Activated T-cell treated with anti-CD3 and anti-CD28 coated beads, Interleukin-2, amount 50 U/mL, for 48 hours (primary cell): ENCODE data around the gene GFER.
"Not testable (repeated sequence)": the region's sequence is repeated elsewhere in the genome, so short reads cannot be mapped to it uniquely, and the experiment has no call there.

ENCODE experiments used
- DNase-seq, 2 experiments: peaks; one replicate each; pipeline ENCODE4 v3.0.0-alpha.2; 2020

GFER gene

DNA sequence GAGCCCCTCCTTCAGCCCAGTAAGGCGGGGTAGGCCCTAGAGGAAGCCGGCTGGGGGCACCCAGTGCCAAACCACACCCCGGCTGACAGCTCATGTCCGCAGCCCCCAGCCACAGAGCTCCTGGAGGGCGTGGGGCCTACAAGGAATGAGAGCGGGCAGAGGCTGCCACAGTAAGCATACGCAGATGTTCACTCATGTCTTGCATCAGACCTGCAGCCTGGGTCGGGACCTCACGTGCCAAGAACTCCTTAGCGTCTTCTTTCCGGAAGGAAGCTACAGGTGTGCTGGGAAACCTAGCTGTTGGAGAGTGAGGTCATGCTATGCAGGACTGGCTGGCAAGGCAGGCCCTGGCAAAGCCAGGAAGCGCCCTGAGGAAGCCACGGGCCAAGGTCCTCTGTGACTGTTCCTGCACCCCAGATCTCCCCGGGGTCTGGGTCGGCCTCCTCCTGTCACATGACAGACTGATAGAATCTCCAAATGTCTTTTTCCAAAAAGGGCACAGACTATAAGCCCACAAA, 24.1 kb downstream of the GFER start:
- peak; percentile 50 to 57 for DNase-seq

DNA sequence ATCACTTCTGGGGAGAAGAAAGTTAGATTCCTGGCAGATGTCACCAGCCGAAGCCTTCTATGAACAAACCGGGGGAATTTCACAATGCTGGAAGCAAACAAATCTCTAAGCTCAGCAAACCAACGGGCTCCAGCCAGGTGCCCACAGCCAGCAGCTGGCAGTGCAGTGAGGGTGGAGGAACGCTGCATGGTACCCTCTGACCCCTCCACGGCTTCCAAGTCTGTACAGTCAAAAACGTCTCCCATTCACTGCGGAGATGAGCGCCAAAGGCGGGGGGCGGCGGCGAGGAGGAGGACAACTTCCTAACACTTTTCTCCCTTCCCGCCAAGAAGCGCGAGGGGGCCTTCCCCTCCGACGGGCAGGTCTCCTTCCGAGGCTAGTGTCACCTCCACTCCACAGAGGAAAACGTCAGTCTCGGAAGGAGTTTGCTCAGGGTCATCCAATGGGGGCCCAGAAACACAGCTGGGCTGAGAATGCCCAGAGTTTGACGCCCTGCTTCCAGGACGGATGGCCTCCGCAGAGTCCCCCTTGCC, 24.7 kb downstream of the GFER start:
- peak; percentile 67 to 69 for DNase-seq

DNA sequence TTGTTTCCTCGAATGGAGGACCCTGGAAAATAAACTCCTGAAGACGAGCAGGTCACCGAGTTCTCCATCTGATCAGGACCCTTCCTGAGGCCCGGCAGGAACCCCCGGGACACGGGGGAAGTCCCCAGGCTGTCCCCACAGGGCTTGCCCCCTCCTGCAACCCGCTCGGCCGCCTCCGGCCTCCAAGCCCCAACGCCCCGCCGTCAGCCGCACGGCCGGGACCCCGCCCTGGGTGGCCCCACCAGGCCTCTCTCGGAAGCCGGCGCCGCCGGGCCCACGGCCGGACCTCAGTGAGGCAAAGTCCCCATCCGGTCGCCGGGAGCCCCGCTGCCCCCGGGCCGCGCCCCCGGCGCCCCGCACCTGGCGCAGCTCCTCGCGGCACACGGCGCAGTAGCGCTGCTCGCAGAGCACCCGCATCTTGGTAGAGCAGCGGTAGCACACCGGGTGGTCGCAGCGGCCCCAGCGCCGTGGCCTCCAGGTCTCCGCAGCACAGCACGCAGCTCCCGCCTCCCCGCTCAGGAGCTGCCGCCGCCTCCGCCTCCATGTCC, 25.2 kb downstream of the GFER start:
- peak in 1 of 2 experiments; percentile 57 for DNase-seq

DNA sequence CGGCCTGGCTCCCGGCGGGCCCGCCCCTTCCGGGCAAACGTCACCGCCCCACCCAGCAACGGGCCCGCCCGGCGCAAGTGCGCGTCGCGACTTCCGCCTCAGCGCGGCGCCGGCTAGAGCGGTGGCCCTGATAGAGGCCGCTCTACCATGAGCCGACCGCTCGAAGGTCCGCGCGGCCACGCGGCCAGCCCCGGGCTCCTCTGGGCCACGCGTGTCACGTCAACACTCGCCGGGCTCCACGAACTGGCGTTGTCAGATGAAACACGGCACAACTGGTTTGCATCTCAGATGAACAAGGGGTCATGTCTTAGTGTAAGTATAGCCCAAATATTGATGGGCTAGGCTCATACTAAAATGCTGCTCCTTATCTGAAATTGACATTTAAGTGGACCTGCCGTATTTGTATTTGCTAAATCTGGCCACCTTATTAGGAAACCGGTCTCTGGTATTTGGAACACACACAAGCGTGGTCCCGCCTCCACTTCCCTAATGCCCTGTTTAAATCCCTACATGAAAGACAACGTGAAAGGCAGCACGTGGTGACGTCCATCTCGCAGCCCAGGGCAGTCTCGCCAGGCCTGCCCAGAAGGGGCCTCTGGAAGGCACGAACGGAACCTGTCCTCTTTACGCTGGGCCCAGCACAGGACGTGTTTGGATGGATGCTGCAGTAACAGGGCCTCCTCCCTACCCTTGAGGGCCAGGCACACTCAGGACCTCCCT, 26.0 kb downstream of the GFER start, which contains the start of gene ZNF598:
Gene ZNF598 (minus strand): TSS at position 31 of the 720 bp plus-strand sequence.
- DNase-seq = peak; percentile 83 to 86

DNA sequence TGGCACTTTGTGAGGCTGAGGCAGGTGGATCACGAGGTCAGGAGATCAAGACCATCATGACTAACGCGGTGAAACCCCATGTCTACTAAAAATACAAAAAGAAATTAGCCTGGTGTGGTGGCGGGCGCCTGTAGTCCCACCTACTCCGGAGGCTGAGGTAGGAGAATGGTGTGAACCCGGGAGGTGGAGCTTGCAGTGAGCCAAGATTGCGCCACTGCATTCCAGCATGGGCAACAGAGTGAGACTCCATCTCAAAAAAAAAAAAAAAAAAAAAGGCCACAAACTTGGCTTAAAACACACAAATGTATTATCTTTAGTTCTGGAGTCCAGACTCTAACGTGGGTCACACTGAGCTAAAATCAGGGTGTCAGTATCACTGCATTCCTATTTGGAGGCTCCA, 27.7 kb downstream of the GFER start:
- DNase-seq = not testable (repeated sequence)

DNA sequence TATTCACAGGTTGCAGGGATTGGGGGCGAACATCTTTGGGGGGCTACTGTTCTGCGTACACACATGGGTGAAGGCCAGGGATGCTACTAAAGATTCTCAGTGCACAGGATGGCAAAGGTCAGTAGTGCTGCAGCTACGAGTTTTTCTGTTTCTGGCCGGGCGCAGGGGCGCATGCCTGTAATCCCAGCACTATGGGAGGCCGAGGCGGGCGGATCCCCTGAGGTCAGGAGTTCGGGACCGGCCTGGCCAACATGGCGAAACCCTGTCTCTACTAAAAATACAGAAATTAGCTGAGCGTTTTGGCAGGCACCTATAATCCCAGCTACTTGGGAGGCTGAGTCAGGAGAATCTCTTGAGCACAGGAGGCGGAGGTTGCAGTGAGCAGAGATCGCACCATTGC, 29.5 kb downstream of the GFER start:
- no peak for DNase-seq

DNA sequence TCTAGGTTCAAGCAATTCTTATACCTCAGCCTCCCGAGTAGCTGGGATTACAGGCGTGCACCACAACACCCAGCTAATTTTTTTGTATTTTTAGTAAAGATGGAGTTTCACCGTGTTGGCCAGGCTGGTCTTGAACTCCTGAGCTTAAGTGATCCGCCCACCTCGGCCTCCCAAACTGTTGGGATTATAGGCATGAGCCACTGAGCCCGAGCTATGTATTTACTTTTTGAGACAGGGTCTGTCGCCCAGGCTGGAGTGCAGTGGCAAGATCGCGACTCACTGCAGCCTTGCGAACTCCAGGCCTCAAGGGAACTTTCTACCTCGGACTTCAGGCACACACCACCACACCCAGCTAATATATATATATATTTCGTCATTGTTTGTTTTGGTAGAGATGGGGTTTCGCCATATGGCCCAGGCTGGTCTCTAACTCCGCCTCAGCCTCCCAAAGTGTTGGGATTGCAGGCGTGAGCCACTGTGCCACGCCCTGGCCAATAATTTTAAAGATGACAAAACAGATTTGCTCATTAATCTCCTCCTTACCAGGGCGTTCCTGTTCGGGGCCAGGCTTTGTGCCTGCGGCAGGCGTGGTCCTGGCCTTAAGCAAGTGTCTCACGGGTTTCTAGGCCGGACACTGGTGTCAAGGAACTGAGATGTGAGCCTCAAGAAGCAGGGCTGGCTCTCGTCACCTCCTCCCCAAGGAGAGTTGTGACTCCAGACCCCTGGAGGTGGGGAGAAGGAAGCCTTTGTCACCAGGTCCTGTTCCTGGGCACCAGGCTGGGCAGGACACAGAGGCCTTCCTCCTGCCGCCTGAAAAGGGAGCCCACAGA, 31.3 kb downstream of the GFER start:
- no peak for DNase-seq

DNA sequence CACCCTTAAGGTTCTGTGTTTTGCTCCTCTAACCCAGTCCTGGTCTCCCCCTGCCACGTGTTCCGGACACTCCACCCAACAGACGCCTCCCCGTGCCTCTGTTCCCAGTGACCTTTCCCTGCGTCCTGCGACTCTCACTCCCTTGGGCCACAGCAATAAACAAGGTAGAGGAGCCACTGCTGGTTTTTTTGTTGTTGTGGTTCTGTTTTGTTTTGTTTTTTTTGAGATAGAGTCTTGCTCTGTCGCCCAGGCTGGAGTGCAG, 31.9 kb downstream of the GFER start:
- no peak for DNase-seq

DNA sequence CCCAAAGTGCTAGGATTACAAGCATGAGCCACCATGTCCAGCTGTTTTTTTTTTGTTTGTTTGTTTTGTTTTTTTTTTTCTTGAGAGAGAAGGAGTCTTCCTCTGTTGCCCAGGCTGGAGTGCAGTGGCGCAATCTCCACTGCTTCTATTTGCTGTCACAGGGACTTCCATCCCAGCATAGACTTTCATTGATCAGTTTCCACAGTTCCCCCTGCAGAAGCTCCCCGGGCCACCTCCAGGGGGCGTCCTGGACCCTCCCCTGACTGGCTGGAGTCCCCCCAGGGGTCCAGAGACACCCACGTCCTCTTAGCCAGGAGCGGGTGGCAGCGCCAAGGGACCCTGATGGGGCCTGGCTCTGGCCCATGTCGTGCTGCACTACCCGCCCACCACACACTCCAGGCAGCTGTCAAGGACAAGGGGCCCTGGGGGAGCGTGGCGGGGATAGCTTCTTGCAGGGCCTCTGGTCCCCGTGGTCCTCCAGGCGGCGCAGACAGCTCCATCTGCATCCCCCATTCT, 32.5 kb downstream of the GFER start:
- peak; percentile 49 to 55 for DNase-seq

DNA sequence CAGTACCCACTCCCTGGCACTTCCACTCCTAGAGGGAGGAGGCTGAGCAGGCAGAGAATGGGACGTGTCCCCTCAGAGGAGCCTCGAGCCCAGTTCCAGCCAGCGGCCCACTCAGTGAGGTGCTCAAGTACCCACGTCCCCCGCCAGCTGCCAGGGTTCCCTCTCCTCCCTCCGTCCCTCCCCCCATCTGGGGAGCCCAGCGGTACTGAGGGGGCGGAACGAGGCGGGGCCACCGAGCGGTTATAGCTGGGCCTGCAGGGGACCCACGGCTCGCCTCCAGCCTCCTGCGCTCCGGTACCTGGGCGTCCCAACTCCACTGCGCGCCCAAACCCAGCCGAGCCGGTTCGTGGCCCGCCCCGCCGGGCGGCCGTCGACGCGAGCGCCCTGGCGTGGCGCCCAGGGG, 35.5 kb downstream of the GFER start, which contains the start of gene NPW:
Gene NPW (plus strand): TSS at position 268 of the 403 bp plus-strand sequence.
- peak; percentile 50 to 62 for DNase-seq

DNA sequence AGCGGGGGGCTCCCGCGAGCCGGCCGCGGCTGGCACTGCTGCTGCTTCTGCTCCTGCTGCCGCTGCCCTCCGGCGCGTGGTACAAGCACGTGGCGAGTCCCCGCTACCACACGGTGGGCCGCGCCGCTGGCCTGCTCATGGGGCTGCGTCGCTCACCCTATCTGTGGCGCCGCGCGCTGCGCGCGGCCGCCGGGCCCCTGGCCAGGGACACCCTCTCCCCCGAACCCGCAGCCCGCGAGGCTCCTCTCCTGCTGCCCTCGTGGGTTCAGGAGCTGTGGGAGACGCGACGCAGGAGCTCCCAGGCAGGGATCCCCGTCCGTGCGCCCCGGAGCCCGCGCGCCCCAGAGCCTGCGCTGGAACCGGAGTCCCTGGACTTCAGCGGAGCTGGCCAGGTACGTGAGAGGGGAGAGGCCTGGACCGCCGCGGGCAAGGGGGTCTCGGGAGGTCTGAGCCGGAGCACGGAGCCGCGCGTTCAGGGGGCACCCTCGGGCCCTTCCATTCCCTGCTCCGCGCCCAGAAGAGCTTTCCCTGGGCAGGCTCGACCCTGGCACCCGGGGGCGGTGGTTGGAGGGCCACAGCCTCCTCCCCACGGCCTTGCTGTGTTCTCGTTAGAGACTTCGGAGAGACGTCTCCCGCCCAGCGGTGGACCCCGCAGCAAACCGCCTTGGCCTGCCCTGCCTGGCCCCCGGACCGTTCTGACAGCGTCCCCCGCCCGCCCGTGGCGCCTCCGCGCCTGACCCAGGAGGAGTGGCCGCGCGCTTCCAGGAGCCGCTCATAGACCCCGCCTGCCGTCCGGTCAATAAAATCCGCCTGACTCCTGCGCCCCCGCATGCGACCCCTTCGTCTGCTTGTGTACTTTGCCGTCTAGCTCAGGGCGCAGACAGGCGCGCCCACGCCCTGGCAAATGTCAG, 36.2 kb downstream of the GFER start:
- peak in 1 of 2 experiments; percentile 33 for DNase-seq

DNA sequence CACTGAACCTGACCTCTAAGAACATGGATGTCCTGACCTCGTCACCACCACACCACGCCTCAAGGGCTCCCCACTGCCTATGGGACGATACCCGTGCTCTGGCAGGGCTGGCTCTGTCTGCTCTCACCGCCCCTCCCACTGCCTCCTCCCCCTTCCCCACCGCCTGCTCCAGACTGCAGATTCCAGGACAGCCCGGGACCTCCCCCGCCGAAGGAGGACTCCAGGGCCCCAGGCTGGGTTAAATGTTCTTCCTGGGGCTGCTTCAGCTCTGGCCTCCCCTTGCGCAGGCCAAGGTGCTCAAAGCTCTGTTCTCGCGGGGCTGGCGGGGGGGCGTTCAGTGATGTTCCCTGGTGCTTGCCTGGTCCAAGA, 38.7 kb downstream of the GFER start:
- DNase-seq = no peak

DNA sequence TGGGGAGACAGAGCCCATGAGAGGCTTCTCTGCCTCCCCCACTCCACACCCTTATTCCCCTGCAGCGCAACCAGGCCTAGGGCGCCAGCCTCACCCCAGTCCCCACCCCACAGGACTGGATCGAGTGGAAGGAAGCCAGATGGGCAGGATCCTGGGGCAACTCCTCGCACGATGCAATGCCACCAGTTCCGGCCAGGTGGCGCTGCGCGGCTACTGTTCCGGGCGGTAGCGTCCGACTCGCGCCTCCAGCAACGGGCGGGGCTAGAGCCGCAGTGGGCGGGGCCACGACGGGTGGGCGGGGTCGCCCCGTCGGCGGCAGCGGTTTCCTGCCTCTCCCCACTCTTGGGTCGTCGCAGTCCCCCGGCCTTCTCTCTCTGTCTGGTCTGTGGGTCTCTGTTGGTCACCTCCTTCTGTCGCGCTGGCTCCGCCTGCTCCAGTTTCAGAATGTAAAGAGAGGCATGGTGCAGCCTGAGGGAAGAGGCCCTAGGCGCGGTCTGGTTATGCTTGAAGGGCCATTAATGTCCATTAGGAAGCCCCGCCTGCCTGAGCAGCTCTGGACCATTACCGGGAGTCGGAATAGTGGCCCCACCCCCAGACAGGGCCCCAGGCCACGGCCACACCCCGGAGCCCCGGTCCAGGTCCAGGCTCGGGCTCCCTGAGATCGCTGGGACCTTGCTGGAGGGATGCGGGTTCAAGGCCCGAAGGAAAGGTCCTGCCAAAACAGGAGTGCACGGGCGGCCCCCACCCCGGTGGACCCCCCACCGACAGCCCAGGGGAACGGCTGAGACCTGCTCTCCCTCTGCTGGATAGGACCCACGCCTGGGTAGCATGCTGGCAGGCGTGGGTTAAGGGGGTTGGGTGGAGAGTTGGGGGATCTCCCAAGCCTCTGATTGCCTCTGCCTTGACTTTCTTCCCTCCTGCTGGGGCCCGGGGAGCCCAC, 39.4 kb downstream of the GFER start:
- peak; percentile 99 for DNase-seq

DNA sequence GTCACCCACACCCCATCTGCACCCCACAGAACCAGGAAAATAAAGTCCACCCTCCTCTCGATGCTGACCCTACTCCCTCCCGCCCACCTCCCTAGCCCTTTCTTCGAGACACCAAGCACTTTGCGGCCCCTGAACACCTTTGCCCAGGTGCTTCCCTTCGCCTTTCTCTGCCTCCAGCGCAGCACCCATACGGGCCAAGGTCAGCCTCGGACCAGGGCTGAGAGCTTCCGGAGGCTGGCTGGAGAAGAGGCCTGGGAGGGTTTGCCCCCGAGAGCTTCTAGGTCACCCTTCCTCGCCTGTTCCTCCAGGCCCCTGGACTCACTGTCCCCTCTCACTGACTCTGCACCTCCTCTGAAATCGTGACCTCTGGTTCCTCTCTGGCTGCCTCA, 40.0 kb downstream of the GFER start:
- no peak for DNase-seq

DNA sequence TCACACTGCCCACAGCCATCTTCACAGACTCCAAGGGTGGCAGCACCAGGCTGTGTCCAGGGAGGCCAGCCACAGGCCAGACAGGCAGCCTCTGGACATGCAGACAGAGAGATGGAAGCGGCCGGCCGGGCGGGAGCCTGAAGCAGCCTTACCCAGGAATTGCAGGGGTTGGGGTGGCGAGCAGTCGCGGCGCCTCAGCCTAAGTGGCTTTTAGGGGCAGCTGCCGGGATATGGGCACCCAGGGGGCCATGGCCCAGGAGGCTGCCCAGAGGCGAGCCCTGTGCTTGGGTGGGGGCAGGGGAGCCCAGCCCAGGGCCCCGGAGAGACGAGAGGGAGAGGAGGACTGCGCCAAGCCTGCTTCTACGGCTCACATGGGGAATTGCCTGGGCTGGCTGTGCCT, 41.3 kb downstream of the GFER start:
- DNase-seq = no peak

DNA sequence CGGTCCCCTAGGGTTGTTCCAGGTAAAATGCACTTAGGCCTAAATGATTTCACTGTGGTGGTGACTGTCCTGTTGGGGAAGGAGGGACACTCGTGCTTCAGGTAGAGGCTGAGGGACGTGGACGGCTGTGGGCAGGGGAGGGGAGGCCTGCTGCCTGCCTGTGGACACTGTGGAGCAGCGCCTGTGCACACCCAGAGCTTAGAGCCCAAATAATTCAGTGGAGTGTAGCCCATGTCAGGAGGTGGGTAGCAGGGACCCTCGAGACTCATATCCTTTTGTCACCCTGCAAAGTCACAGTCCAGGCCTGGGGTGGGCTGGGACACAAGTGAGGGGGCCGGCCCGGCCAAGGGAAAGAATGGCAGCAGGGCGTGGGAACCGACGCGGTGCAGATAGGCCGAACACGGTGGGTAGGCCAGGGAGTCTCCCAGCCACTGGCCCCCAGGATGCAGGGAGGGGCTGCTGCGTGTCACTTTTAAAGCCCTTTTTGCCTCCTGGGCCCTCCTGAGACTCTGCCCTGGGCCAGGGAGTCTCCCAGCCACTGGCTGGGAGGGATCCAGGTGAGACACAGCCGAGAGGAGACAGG, 42.0 kb downstream of the GFER start:
- no peak for DNase-seq

DNA sequence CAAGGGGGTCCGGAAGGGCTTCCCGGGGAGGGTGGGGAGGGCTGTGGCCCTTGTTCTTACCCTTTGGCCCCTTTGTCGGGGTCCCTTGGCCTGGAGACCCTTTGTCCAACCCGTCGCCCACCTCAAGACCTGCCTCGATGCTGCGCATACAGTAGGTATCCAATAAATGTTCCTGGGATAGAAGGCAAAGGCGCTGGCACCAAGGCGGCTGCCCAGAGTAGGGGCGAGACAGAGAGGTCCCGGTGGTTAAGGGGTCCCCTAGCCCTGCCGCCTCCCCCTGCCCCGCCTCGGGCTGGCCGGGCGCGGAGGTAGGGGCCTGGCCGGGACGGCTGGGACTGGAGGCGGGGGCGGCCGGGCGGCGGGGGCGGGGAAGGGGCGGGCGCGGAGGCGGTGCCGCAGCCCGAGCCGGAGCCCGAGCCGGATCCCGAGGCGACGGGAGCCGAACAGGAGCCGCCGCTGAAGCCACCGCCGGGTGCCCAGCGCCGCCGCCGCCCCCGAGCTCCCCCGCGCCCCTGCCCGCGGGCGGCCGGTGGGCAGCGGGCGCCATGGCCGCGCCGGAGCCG, 42.5 kb downstream of the GFER start, which contains the start of gene NHERF2:
Gene NHERF2 (plus strand): TSS at position 442 of the 563 bp plus-strand sequence. CDS start 104 bp downstream, at position 546.
- no peak for DNase-seq

DNA sequence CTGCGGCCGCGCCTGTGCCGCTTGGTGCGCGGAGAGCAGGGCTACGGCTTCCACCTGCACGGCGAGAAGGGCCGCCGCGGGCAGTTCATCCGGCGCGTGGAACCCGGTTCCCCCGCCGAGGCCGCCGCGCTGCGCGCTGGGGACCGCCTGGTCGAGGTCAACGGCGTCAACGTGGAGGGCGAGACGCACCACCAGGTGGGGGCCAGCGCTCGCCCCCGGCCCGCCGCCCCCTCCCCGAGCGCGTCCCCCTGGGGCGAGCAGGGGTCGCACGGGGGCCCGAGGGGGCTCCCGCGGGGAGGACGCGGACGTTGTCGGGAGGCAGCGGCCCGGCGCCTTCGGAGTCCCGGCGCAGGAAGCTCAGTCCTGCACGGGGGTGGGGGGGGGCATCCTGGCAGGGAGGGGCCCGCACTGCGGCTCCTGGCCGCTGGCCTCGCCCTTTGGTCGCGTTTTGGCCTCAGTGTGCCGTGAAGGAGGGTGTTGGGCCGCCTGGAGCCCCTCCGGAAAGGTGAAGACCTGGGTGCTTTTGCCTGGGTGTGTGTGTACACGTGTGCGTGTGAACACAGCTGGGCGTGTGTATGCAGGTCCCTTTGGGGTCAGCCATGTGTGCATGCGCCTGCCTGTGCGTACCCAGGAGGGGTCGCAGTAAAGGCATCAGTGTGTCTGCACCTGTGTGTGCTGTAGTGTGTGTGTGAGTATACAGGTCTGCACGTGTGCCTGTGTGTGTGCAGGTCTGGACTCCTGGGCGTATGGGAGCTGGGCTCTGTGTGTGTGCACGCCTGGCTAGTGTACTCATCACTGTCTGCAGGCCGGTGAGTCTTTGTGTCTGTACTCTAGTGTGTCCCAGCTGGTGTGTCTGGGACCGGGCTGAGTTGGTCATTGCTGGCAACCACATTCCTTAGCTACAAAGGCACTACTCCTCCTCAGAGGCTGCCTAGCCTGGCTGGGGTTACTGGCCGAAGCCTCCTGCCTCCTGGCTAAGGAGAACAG, 43.3 kb downstream of the GFER start:
- no peak for DNase-seq

DNA sequence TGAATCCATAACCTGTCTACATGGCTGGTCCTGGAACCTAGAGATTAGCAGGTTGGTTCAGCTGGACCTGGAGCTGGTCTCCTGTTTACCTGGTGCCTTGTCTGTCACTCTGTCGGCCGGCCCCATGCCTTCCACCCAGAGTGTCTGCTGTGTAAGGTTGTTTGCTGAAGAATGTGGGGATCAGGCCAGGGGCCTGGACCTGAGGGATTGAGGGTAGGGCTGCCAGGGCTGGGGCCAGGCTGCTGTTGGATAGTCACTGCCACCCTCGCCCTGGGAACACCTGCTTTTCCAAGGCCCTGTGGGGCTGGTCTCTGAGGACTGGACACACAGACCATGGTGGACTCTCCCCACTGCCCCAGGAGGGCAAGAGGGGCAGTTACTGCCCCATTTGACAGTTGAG, 44.2 kb downstream of the GFER start:
- no peak for DNase-seq
